Hair follicular keratinocyte (primary cell): ENCODE measurements around the gene SAPCD1. TPM values are rescaled to one million over a fixed set of nuclear protein-coding genes. Genes with fewer than 3 reads are reported as not detected.

Experiments used
- total RNA-seq: library from RNA; depleted of rRNA; stranded (reverse); fragments of >200 nt; gene quantifications from 2 replicates; pipeline ENCODE4 v1.2.3, GENCODE V29; 2015

Gene SAPCD1
- 0.70 and 1.5 TPM in 2 replicates for total RNA-seq

GRCh38 chr6:31762356-31762755 lies at the start of gene SAPCD1:
Gene SAPCD1, plus strand, starts transcription at chr6:31762656. Its CDS starts 399 bp downstream, at chr6:31763055.

GRCh38 chr6:31715022-31715958 lies 47.2 kb upstream of the SAPCD1 start, which contains the start of gene LY6G6D:
Gene LY6G6D, plus strand, starts transcription at chr6:31715348. Its CDS starts 8 bp downstream, at chr6:31715356.

DNA sequence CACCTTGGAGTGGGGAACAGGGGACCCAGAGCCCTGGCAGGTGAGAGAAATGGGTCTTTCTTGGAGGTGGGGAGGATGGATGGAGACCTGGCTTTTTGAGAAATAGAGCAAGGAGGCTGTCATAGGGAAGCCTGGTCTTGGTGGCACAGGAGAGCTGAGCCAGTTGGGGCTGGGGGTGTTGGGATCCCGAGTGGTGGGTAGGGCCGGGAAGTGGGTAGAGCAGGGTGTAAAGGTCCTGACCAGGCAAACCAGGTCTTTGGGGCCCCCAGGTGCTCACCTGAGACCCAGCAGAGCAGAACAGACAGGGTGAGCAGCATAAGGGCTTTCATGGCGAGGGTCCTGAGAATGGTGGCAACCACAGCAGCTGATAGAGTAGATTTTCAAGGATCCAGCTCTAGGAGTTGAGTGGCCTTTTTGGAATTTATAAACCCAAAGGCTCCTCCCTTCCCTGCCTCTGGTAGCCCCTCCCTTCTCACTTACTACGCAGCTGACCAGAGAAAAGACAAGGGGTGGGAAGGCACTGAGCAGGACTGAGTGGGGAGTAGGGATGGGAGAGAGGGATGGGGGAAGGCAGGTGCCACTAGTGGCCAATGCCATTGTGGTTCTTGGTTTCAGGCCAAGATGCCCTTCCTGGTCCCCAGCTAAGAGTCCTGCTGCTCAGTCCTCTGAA lies 41.0 kb upstream of the SAPCD1 start, which contains the start of gene LY6G6C:
TSS of gene LY6G6C (minus strand) at position 396 of the 670 bp plus-strand sequence. CDS start at position 329, 67 bp downstream.

GRCh38 chr6:31723245-31723979 lies 39.0 kb upstream of the SAPCD1 start, which contains the start of gene MPIG6B:
Gene MPIG6B, plus strand, starts transcription at chr6:31723373. Its CDS starts 11 bp downstream, at chr6:31723384.

DNA sequence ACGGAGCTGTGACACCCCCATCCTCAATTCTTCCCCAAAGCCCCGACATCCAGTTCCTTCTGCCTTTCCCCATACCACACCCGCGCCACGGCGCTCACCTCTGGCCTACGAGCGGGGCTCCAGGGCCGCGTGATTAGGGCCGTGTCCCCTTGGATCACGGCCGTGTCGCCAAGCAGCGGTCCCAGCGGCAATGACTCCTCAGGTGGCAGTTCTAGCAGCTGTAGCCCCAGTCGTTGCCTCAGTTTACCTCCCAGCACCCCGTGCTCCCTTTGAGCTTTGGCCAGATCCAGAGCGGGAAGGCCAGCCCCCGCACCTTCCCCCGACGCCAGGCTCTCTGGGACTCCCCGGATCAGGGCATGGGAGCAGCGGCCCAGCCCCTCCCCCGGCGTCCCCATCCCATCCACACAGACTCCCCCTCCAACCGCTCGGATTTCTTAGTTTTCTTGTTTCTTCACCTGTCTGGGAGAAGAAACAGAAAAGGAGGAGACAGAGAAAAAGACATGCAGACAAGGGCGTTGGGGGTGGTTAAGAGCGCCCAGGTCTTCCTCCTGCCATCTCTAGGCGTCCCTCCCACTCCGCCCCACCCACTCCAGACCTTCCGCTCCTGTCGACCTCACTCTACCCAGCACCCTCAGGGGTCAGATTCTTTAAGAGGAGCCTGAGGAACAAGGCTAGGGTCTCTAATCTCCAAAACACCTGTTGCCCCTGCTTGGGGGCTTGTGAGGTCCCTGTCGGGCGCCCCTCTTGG lies 33.5 kb upstream of the SAPCD1 start, which contains the start of gene DDAH2:
TSS of gene DDAH2 (minus strand) at position 533 of the 748 bp plus-strand sequence. CDS start at position 395, 138 bp downstream.

DNA sequence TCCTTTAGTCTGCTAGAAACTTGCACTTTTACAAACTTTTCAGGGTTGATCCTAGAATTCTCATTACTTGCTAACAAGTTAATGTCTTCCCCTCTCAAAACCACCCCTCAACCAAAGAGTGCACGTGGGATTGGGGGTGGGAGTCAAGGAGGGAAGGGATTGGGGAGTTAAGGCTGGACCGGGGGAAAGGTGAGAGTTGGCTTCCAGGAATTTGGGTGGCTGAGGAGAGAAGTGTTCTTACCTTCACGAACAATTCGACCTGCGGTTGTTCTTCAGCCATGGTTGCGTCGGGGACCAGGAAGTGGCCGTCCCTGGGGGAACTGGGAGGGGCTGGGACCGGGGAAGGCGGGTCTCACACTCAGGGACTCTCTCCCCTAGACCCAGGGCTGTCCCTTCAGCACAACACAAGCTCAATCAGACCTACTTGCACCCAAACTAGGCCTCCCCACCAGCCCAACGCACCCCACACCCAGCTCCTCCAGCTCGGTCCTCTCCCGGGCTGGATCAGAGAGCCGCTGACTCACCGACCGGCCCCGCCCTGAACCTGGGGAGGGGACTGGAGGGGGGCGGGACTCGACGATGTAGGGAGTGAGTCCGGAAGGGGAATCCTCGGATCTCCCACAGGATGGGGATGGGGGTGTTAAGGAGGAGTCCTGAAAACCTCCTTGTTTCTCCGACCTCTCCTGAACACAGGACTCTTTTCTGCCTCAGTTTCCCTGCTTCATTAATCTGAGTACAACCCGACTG lies 26.3 kb upstream of the SAPCD1 start, which contains the start of gene CLIC1:
TSS of gene CLIC1 (minus strand) at position 510 of the 747 bp plus-strand sequence. CDS start at position 280, 230 bp downstream.

DNA sequence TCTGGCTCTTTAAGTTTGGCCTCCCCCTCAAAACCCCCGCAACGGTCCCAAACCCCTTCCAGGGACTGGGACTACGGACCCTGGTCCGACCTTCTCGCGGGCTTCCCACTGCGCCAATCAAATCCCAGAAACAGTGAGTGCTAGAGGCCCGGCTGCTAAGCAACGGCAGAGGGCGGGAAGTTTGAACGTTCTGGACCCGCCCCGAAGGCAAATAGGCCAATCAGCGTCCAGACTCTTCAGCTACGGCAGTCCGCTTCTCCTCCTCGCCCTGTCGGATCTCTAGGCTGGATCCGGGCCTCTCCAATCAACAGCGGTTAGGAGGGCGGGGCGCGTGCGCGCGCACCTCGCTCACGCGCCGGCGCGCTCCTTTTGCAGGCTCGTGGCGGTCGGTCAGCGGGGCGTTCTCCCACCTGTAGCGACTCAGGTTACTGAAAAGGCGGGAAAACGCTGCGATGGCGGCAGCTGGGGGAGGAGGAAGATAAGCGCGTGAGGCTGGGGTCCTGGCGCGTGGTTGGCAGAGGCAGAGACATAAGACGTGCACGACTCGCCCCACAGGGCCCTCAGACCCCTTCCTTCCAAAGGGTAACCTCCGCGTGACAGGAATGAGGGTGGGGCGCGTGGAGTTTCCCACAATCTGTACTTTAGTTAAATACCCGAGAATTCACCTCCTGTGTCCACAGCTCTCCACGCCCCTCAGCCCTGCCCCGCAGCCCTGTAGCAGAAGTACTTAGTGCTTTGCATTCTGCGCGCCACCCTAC lies 22.6 kb upstream of the SAPCD1 start, which contains the start of gene MSH5:
TSS of gene MSH5 (plus strand) at position 367 of the 758 bp plus-strand sequence. CDS start 462 bp downstream, outside the sequence.

DNA sequence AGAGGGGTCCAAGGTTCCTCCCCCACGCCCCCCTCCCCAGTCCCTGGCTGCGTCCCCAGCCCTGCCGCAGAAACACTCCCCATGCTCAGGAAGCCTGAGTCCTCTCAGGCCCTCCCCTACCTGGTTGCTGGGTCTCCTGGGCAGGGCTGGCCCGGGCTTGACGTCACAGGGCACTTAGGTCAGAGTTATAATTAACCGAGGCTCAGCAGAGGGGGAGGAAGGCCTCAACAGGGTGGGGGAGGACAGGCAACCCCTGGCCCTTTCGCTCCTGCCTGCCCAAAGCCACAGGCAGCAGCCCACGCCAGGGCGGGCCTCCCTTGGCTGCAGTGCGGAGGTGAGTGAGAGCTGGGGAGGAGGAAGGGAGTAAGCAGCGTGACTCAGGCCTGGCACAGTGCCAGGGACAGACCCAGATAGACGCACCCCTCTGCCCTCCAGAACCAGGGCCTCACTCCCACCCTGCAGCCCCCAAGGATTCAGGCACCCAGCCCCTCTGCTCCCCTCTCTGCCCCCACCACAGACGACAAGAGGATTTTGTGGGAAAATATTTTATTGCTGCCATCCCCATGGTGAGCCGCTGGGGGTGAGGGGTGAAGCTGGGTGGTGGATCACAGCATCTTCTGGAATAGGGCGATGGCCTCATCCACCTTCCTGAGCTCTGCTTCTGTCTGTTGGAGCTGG lies 14.7 kb downstream of the SAPCD1 start, which contains the start of gene VWA7:
TSS of gene VWA7 (minus strand) at position 340 of the 678 bp plus-strand sequence. CDS start 549 bp downstream, outside the sequence.

GRCh38 chr6:31795616-31796298 lies 33.3 kb downstream of the SAPCD1 start, which contains the start of gene VARS1:
Gene VARS1, minus strand, starts transcription at chr6:31795752. Its CDS starts 535 bp downstream, at chr6:31795217.

DNA sequence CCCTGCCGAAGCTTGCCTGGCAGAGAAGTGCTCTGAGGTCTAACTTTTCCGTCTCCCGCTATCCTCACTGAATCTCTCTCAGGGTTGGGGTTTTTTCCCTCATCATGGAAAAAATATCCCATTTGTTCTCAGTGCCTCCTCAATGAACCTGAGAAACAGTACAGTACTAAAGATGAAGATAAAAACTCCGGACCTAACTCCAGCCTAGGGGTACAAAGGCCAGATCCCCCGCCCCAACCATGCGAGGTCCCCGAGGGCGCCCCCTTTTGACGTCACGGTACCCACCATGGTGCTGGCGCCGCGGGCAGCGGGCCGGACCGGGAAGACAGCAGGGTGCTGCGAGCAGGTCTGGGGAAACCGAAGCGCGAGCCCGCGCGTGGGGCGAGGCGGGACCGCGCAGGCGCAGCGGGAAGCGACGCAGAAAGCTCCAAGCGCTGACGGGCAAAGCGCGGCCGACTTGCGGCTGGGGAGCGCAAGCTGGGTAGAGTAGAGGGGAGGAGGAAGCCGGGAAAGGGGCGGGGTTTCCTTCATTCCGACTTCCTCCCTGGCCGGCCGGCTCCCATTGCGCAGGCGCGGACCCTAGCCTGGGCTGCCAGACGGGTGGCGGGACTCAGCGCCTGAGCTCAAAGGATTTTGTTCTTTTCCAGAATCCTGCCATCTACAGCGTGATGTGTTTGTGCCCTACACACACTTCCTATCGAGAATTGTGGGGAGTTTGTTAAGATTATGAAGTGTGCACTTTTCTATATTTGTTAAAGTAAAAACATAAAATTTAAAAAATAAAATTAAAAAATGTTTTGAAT lies 44.2 kb downstream of the SAPCD1 start, which contains the start of gene LSM2:
TSS of gene LSM2 (minus strand) at position 497 of the 803 bp plus-strand sequence. CDS start at position 288, 209 bp downstream.

Other genes with a start within 250 kb of the SAPCD1 start
- not detected in 2 replicates for gene MCCD1, start 233.7 kb upstream of the SAPCD1 start, total RNA-seq
- gene DDX39B, start 220.7 kb upstream of the SAPCD1 start, total RNA-seq, result 438 and 525 TPM in 2 replicates
- gene ATP6V1G2, start 216.0 kb upstream of the SAPCD1 start, total RNA-seq, result 0.11 and 0.16 TPM in 2 replicates
- gene NFKBIL1, start 215.0 kb upstream of the SAPCD1 start, total RNA-seq, result 12.2 and 29.0 TPM in 2 replicates
- not detected in 2 replicates for gene LTA, start 190.4 kb upstream of the SAPCD1 start, total RNA-seq
- gene TNF, start 187.1 kb upstream of the SAPCD1 start, total RNA-seq, result 3.3 and 4.5 TPM in 2 replicates
- gene LTB, start 180.2 kb upstream of the SAPCD1 start, total RNA-seq, result 0.49 and 1.5 TPM in 2 replicates
- not detected in 2 replicates for gene LST1, start 176.4 kb upstream of the SAPCD1 start, total RNA-seq
- gene NCR3, start 169.7 kb upstream of the SAPCD1 start, total RNA-seq, result not detected in 2 replicates
- not detected in 2 replicates for gene AIF1, start 147.4 kb upstream of the SAPCD1 start, total RNA-seq
- 88.0 and 92.7 TPM in 2 replicates for gene PRRC2A, start 141.9 kb upstream of the SAPCD1 start, total RNA-seq
- 195 and 196 TPM in 2 replicates for gene BAG6, start 110.0 kb upstream of the SAPCD1 start, total RNA-seq
- gene APOM, start 106.8 kb upstream of the SAPCD1 start, total RNA-seq, result 1.2 and 2.3 TPM in 2 replicates
- gene C6orf47, start 101.9 kb upstream of the SAPCD1 start, total RNA-seq, result 16.0 and 20.2 TPM in 2 replicates
- 13.1 and 16.0 TPM in 2 replicates for gene GPANK1, start 97.7 kb upstream of the SAPCD1 start, total RNA-seq
- gene CSNK2B, start 96.6 kb upstream of the SAPCD1 start, total RNA-seq, result 251 and 316 TPM in 2 replicates
- gene LY6G5B, start 92.7 kb upstream of the SAPCD1 start, total RNA-seq, result 1.9 and 2.3 TPM in 2 replicates
- gene LY6G5C, start 81.6 kb upstream of the SAPCD1 start, total RNA-seq, result 0.70 and 0.76 TPM in 2 replicates
- 24.0 and 27.8 TPM in 2 replicates for gene ABHD16A, start 59.3 kb upstream of the SAPCD1 start, total RNA-seq
- gene LY6G6F, start 55.8 kb upstream of the SAPCD1 start, total RNA-seq, result not detected in 2 replicates
- gene LY6G6D, start 47.3 kb upstream of the SAPCD1 start, total RNA-seq, result not detected in 2 replicates
- gene LY6G6C, start 40.9 kb upstream of the SAPCD1 start, total RNA-seq, result 0.15 TPM in 1 of 2 replicates, not detected in the other
- not detected in 2 replicates for gene MPIG6B, start 39.3 kb upstream of the SAPCD1 start, total RNA-seq
- 9.5 and 16.1 TPM in 2 replicates for gene DDAH2, start 33.4 kb upstream of the SAPCD1 start, total RNA-seq
- 805 and 887 TPM in 2 replicates for gene CLIC1, start 26.1 kb upstream of the SAPCD1 start, total RNA-seq
- gene MSH5, start 22.7 kb upstream of the SAPCD1 start, total RNA-seq, result 6.2 and 7.4 TPM in 2 replicates
- gene VWA7, start 14.7 kb downstream of the SAPCD1 start, total RNA-seq, result 0.19 and 0.86 TPM in 2 replicates
- gene VARS1, start 33.1 kb downstream of the SAPCD1 start, total RNA-seq, result 84.7 and 118 TPM in 2 replicates
- gene LSM2, start 44.3 kb downstream of the SAPCD1 start, total RNA-seq, result 95.7 and 134 TPM in 2 replicates
- gene HSPA1L, start 52.6 kb downstream of the SAPCD1 start, total RNA-seq, result 0.53 and 0.62 TPM in 2 replicates
- 37.6 and 59.1 TPM in 2 replicates for gene HSPA1A, start 52.9 kb downstream of the SAPCD1 start, total RNA-seq
- 76.1 and 133 TPM in 2 replicates for gene HSPA1B, start 65.1 kb downstream of the SAPCD1 start, total RNA-seq
- 33.3 and 33.7 TPM in 2 replicates for gene NEU1, start 100.2 kb downstream of the SAPCD1 start, total RNA-seq
- 0.04 TPM in 1 of 2 replicates, not detected in the other for gene SLC44A4, start 116.3 kb downstream of the SAPCD1 start, total RNA-seq
- 22.2 and 24.5 TPM in 2 replicates for gene EHMT2, start 135.0 kb downstream of the SAPCD1 start, total RNA-seq
- 0.30 and 0.39 TPM in 2 replicates for gene ZBTB12, start 139.4 kb downstream of the SAPCD1 start, total RNA-seq
- gene C2, start 165.1 kb downstream of the SAPCD1 start, total RNA-seq, result not detected in 2 replicates
- 1.2 and 3.4 TPM in 2 replicates for gene CFB, start 183.4 kb downstream of the SAPCD1 start, total RNA-seq
- 129 and 171 TPM in 2 replicates for gene NELFE, start 196.3 kb downstream of the SAPCD1 start, total RNA-seq
- gene SKIC2, start 196.5 kb downstream of the SAPCD1 start, total RNA-seq, result 34.5 and 47.2 TPM in 2 replicates
- 17.2 and 20.9 TPM in 2 replicates for gene DXO, start 209.5 kb downstream of the SAPCD1 start, total RNA-seq
- 1.7 and 3.4 TPM in 2 replicates for gene C4A, start 219.4 kb downstream of the SAPCD1 start, total RNA-seq